ENCODE measurements around the gene ASB16. TPM values are rescaled to one million over a fixed set of nuclear protein-coding genes. Genes with fewer than 3 reads are reported as not detected.

The ASB16 gene
- total and polyA plus RNA-seq, 9 of the 15 experiments (the other 6 are each of a cell fraction or from before 2014, with no cell fraction given), result 0.03 to 0.07 TPM; not detected in 7

GRCh38 chr17:44218344-44219107 is 48.0 kb downstream of the ASB16 start (continued):
- TF ChIP-seq ZNF766 (CRISPR knock-in tag; conservative IDR thresholded peaks at IDR 0.05) (0 out of 2 replicates have a peak, but pooled peaks have one; percentile 28), TSHZ1 (CRISPR knock-in tag; IDR thresholded peaks at IDR 0.05) (no peak), SAFB (IDR thresholded peaks at IDR 0.05; ENCODE audit: borderline replicate concordance, low read depth, low read length) (no peak), ZNF282 (CRISPR knock-in tag; IDR thresholded peaks at IDR 0.05) (0 out of 2 replicates have a peak, but pooled peaks have one; percentile 5), ZFPM2 (CRISPR knock-in tag; IDR thresholded peaks at IDR 0.05) (no peak), HMGN3 (IDR thresholded peaks at IDR 0.05; ENCODE audit: borderline replicate concordance, extremely low read depth, insufficient read length, low read depth, low read length) (peak; percentile 17), ELF1 (tag; IDR thresholded peaks at IDR 0.05) (peak; percentile 58), CTCF (IDR thresholded peaks at IDR 0.05 in 2 of 3, conservative IDR thresholded peaks at IDR 0.05 in 1 of 3; ENCODE audit: insufficient read depth in 2 of 3, low read depth in 1 of 3, low read length in 3 of 3) (peak; percentile 43 to 74 (median 62); a peak in 5 of 6 replicates), ZNF174 (CRISPR knock-in tag; IDR thresholded peaks at IDR 0.05) (no peak), GATAD2A (IDR thresholded peaks at IDR 0.05) (0 out of 2 replicates have a peak, but pooled peaks have one; percentile 40), JUN (IDR thresholded peaks at IDR 0.05; ENCODE audit: borderline replicate concordance, low read depth, low read length) (no peak), JUN (CRISPR knock-in tag; IDR thresholded peaks at IDR 0.05; ENCODE audit: borderline replicate concordance) (no peak), NELFE (IDR thresholded peaks at IDR 0.05; ENCODE audit: insufficient read depth, insufficient read length) (no peak), CHAMP1 (IDR thresholded peaks at IDR 0.05) (no peak), ZMIZ1 (IDR thresholded peaks at IDR 0.05; ENCODE audit: low read depth in 2 of 2, low read length in 2 of 2) (no peak)
